H1 (cell line): ENCODE results near the gene COMP. TPM values are rescaled to one million over a fixed set of nuclear protein-coding genes. Genes with fewer than 3 reads are reported as not detected.

Experiments
- ATF2 ChIP-seq: IDR thresholded peaks from 2 replicates; pipeline ENCODE4 v1.6.1; 2012; ENCODE audit warnings: low read length, inconsistent platforms
- polyA plus RNA-seq, 7 experiments: library from polyadenylated mRNA; depleted of rRNA in 3 of 7; stranded (reverse) in 5 of 7; unstranded in 2 of 7; fragments of >200 nt in 5 of 7; fragments of 200-250 nt in 2 of 7; gene quantifications; 1 replicate in 5 of 7; 2 replicates in 1 of 7; 4 replicates in 1 of 7; pipeline versions ENCODE4 v1.2.1 to v1.2.3, GENCODE V29; 2011 to 2013; ENCODE audit warnings: missing spikeins in 2 of 7, mixed read lengths in 2 of 7
- total RNA-seq: library from RNA; stranded (reverse); fragmentation: NEBNext Ultra II Directional; extraction: Animal tissue kit (Norgen Biotek cat#: 25700); gene quantifications from 2 replicates; pipeline ENCODE4 v1.2.1, GENCODE V29; 2021

Gene COMP
- total and polyA plus RNA-seq, 2 of the 8 experiments (the other 6 are each of a cell fraction or from before 2014, with no cell fraction given): 0.17 TPM

GRCh38 chr19:18774107-18774506, 17.0 kb downstream of the COMP start (continued):
- no peak for TF ChIP-seq ATF2
